Thyroid gland (tissue), 4 donors: Measurements from ENCODE around the gene TOR1A. TPM values are rescaled to one million over a fixed set of nuclear protein-coding genes. Genes with fewer than 3 reads are reported as not detected.
A peak's percentile ranks its signal among the peaks of the same experiment; 100 is the strongest.

Experiments
- DNase-seq, 2 donors: peaks; one replicate each; pipeline ENCODE4 v3.0.0-alpha.2; 2019
- H3K27ac ChIP-seq, 3 donors: fragments of 200-600 bp; sonication (generic); 1 replicate in 2 of 3; 2 replicates in 1 of 3; pipeline ENCODE4 v1.5.1; 2016 to 2019; ENCODE audit warnings: mild to moderate bottlenecking in 1 of 3, moderate library complexity in 1 of 3
- H3K27me3 ChIP-seq: fragments of 200-600 bp; sonication (generic); one replicate; pipeline ENCODE4 v1.5.1; 2019
- H3K36me3 ChIP-seq, 2 donors: fragments of 200-600 bp; sonication (generic); one replicate each; pipeline ENCODE4 v1.5.1; 2016 to 2019
- H3K4me1 ChIP-seq, 2 donors: fragments of 200-600 bp; sonication (generic); one replicate each; pipeline ENCODE4 v1.5.1; 2017 to 2019
- H3K4me3 ChIP-seq, 3 donors: fragments of 200-600 bp; sonication (generic); replicated peaks in 1 of 3; 1 replicate in 2 of 3; 2 replicates in 1 of 3; pipeline ENCODE4 v1.5.1; 2016; ENCODE audit warnings: mild to moderate bottlenecking in 1 of 3
- H3K9me3 ChIP-seq: fragments of 200-600 bp; sonication (generic); one replicate; pipeline ENCODE4 v1.5.1; 2017
- POLR2A ChIP-seq, 2 donors: fragments of 450-650 bp; IDR thresholded peaks; one replicate each; pipeline ENCODE4 v1.6.1; 2017; ENCODE audit warnings: antibody characterized with exemption in 2 of 2, mild to moderate bottlenecking in 2 of 2, moderate library complexity in 1 of 2
- WGBS, 2 donors: methylation state at CpG; one replicate each; pipeline ENCODE4 v1.1.5; 2017; 5-methylcytosine and 5-hydroxymethylcytosine counted together
- intact Hi-C: fragments of 100-400 bp; cut with DNase I; formaldehyde crosslinking; loops from one replicate; pipeline ENCODE4 v1.15.1; 2023
- total RNA-seq, 4 donors: library from RNA; depleted of rRNA; stranded (reverse); fragments of >200 nt; gene quantifications; one replicate each; pipeline ENCODE4 v1.2.3, GENCODE V29; 2016
- TF ChIP-seq, protein P1 (sequence below), 6 experiments: fragments of 200-600 bp in 3 of 6; fragments of 450-650 bp in 3 of 6; sonication (generic) in 3 of 6; IDR thresholded peaks; one replicate each; pipeline ENCODE4 v1.5.1; 2016 to 2019; ENCODE audit warnings: antibody characterized with exemption in 6 of 6, mild to moderate bottlenecking in 2 of 6, inconsistent platforms in 1 of 6, moderate library complexity in 1 of 6

TOR1A gene
- total RNA-seq, 4 donors from 2014 or later, result 30.0 to 61.2 (median 42.8) TPM

DNA sequence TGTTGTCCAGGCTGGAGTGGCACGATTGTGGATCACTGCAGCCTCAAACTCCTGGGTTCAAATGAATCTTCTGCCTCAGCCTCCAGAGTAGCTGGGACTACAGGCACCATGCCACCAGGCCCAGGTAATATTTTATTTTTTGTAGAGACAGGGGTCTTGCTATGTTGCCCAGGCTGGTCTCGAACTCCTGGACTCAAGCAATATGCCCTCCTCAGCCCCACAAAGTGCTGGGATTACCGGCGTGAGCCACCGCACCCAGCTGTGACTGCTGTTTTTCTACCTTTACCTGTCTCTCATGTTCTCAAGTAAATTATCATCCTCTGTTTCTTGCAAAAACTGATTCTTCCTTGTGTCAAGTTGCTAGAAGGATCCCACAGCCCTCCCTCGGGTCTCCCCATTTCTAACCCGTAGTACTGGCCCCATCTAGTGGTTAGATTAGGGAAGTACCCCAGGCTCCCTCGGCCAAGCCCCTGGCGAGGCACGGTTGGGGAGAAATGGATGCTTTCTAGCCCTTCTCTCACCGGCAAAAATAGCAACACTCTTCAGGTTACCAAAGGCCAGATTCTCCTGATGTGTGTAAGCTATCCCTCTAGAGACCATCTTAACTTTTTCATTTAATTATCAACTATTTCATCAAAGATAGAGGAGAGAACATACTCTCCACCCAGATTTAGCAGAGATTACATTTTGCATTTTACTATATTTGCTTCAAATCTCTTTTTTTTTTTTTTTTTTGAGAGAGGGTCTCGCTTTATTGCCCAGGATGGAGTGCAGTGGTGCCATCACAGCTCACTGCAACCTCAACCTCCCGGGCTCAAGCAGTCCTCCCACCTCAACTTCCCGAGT, 40.2 kb downstream of the TOR1A start:
- 35 to 37% methylated on average over 14 of the region's 14 CpGs for WGBS, 2 donors
- TF ChIP-seq POLR2A (IDR thresholded peaks at IDR 0.05), result no peak
- TF ChIP-seq, protein P1, sequence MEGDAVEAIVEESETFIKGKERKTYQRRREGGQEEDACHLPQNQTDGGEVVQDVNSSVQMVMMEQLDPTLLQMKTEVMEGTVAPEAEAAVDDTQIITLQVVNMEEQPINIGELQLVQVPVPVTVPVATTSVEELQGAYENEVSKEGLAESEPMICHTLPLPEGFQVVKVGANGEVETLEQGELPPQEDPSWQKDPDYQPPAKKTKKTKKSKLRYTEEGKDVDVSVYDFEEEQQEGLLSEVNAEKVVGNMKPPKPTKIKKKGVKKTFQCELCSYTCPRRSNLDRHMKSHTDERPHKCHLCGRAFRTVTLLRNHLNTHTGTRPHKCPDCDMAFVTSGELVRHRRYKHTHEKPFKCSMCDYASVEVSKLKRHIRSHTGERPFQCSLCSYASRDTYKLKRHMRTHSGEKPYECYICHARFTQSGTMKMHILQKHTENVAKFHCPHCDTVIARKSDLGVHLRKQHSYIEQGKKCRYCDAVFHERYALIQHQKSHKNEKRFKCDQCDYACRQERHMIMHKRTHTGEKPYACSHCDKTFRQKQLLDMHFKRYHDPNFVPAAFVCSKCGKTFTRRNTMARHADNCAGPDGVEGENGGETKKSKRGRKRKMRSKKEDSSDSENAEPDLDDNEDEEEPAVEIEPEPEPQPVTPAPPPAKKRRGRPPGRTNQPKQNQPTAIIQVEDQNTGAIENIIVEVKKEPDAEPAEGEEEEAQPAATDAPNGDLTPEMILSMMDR (IDR thresholded peaks at IDR 0.05), result peak; percentile 59 to 91 (median 88)
- DNase-seq, result peak; percentile 64 to 65
- Histone ChIP-seq H3K4me3 (no peak overlapping the region), H3K4me1 (no peaks in the 10 kb centered on the region), H3K27ac (no peak overlapping the region), H3K27me3 (no peaks in the 10 kb centered on the region), H3K36me3 (no peaks in the 10 kb centered on the region), H3K9me3 (no peaks in the 10 kb centered on the region)
- intact Hi-C loops, result loop anchor here (2.0 kb wide), 1 partner anchor 47 kb away; no protein-coding TSS in a partner anchor

DNA sequence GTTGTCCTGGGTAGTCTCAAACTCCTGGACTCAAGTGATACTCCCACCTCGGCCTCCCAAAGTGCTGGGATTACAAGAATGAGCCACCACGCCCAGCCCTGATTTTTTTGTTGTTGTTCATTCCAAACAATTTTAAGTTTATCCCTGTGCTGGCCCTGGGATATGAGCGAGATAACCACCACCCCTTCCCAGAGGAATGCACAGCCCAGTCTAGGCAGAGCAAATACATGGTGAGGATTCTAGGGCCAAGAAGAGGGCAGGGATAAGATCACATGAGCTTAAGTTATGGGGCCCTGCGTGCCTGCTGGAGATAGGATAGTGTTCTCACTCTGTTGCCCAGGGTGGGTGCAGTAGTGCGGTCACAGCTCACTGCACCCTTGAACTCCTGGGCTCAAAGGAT, 42.0 kb downstream of the TOR1A start:
- WGBS, 2 donors, result 70 to 88% methylated on average over 5 of the region's 5 CpGs

DNA sequence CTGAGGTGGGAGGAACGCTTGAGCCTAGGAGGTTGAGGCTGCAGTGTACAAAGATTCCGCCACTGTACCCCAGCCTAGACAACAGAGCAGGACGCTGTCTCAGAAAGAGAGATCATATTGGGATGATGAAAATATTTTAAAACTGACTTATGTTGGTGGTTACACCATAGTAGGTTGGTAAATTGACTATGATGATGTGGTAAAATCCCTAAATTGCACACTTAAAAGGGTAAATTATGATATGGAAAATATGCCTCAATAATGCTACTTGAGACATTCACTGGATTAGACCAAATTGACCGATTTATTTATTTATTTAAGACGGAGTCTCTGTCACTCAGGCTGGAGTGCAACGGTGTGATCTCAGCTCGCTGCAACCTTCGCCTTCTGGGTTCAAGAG, 42.8 kb downstream of the TOR1A start:
- TF ChIP-seq, protein P1 (IDR thresholded peaks at IDR 0.05), result no peak
- no peak for TF ChIP-seq POLR2A (IDR thresholded peaks at IDR 0.05)
- 78 to 80% methylated on average over 8 of the region's 8 CpGs for WGBS, 2 donors
- DNase-seq, result no peak
- H3K4me1 ChIP-seq, result peaks cover 0 to 6% of the 10 kb centered on the region in 2 donors
- no peak overlapping the region for H3K27ac ChIP-seq
- H3K4me3 ChIP-seq, result no peak overlapping the region
- intact Hi-C loops, result no loop called here
- no peaks in the 10 kb centered on the region for H3K9me3 ChIP-seq
- H3K27me3 ChIP-seq, result no peaks in the 10 kb centered on the region
- H3K36me3 ChIP-seq, result no peaks in the 10 kb centered on the region

More for the DNA sequence above, 42.0 kb downstream of the TOR1A start:
- intact Hi-C loops, result loop anchor here (2.0 kb wide), 1 partner anchor 45 kb away; no protein-coding TSS in a partner anchor
- DNase-seq, result no peak
- Histone ChIP-seq H3K27me3 (no peaks in the 10 kb centered on the region), H3K27ac (no peak overlapping the region), H3K4me3 (no peak overlapping the region), H3K9me3 (no peaks in the 10 kb centered on the region), H3K36me3 (no peaks in the 10 kb centered on the region), H3K4me1 (peaks cover 0 to 6% of the 10 kb centered on the region in 2 donors)
- no peak for TF ChIP-seq POLR2A (IDR thresholded peaks at IDR 0.05)
- TF ChIP-seq, protein P1 (IDR thresholded peaks at IDR 0.05), result no peak

DNA sequence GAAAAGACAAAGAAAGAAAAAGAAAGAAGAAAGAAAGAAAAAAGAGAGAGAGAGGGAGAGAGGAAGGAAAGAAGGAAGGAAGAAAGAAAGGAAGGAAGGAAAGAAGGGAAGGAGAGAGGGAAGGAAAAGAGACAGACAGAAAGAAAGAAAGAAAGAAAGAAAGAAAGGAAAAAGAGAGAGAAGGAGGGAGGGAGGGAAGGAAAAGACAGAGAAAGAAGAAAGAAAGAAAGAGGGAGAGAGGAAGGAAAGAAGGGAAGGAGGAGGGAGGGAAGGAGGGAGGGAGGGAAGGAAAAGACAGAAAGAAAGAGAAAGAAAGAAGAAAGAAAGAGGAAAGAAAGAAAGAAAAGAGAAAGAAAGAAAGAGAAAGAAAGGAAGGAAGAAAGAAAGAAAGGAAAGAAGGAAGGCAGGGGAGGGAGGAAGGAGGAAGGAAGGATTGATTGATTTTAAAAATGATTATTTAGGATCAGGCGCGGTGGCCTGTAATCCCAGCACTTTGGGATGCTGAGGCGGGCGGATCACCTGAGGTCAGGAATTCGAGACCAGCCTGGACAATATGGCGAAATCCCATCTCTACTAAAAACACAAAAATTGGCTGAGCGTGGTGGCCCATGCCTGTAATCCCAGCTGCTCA, 44.3 kb downstream of the TOR1A start:
- Histone ChIP-seq H3K27ac (no peak overlapping the region), H3K27me3 (peaks cover 2% of the 10 kb centered on the region), H3K4me3 (no peak overlapping the region), H3K36me3 (no peaks in the 10 kb centered on the region), H3K9me3 (no peaks in the 10 kb centered on the region), H3K4me1 (peaks cover 0 to 6% of the 10 kb centered on the region in 2 donors)
- no peak for DNase-seq
- intact Hi-C loops, result no loop called here
- WGBS, 2 donors, result 89% methylated on average over 7 of the region's 7 CpGs
- no peak for TF ChIP-seq POLR2A (IDR thresholded peaks at IDR 0.05)
- TF ChIP-seq, protein P1 (IDR thresholded peaks at IDR 0.05), result no peak

DNA sequence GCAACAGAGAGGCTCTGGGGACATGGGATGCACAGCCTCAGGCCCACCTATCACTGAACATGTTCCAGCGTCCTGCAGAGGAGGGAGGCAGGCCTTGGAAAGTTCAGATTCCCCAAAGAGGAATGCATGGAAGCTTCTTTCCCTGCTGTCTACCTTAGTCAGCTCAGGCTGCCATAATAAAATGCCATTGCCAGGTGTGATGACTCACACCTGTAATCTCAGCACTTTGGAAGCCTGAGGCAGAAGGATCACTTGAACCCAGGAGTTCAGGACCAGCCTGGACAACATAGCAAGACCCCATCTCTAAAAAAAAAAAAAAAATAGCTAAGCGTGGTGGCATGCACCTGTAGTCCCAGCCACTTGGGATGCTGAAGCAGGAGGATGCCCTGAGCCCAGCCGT, 45.5 kb downstream of the TOR1A start:
- H3K27ac ChIP-seq, result no peak overlapping the region
- peaks cover 3% of the 10 kb centered on the region for H3K27me3 ChIP-seq
- H3K9me3 ChIP-seq, result no peaks in the 10 kb centered on the region
- WGBS, 2 donors, result 78 to 83% methylated on average over 3 of the region's 3 CpGs
- H3K36me3 ChIP-seq, result no peaks in the 10 kb centered on the region
- intact Hi-C loops, result no loop called here
- TF ChIP-seq POLR2A (IDR thresholded peaks at IDR 0.05), result no peak
- TF ChIP-seq, protein P1 (IDR thresholded peaks at IDR 0.05), result no peak
- H3K4me3 ChIP-seq, result no peak overlapping the region
- DNase-seq, result no peak
- H3K4me1 ChIP-seq, result peaks cover 0 to 6% of the 10 kb centered on the region in 2 donors
